HG02884 (cell line): ENCODE data around the gene CRP.
"Not testable (repeated sequence)": the region's sequence is repeated elsewhere in the genome, so short reads cannot be mapped to it uniquely, and the experiment has no call there.

Experiments used
- ATAC-seq: cut with Tn5 transposase; IDR thresholded peaks from one replicate; pipeline ENCODE4 v1.9.1; 2021; ENCODE audit warnings: mild to moderate bottlenecking, moderate library complexity; ENCODE audit not compliant: unreplicated experiment

Gene CRP

GRCh38 chr1:159714529-159714928 lies at the start of gene CRP:
Gene CRP (minus strand): TSS chr1:159714589. CDS start chr1:159714485, 104 bp downstream.
- no peak for ATAC-seq

GRCh38 chr1:159763686-159764085 lies 49.3 kb upstream of the CRP start:
- no peak for ATAC-seq

GRCh38 chr1:159756397-159756796 lies 42.0 kb upstream of the CRP start:
- no peak for ATAC-seq

- no peak for ATAC-seq
These were observed 41.1 kb upstream of the CRP start for GRCh38 chr1:159755451-159756007.

GRCh38 chr1:159753386-159753785 lies 39.0 kb upstream of the CRP start:
- no peak for ATAC-seq

GRCh38 chr1:159752135-159752580 lies 37.8 kb upstream of the CRP start:
- no peak for ATAC-seq

- ATAC-seq = no peak
These were observed 36.6 kb upstream of the CRP start for GRCh38 chr1:159751031-159751430.

- ATAC-seq = no peak
These were observed 36.2 kb upstream of the CRP start for GRCh38 chr1:159750621-159751020.

GRCh38 chr1:159749630-159750029 lies 35.2 kb upstream of the CRP start:
- no peak for ATAC-seq

GRCh38 chr1:159748370-159748769 lies 34.0 kb upstream of the CRP start:
- ATAC-seq = no peak

GRCh38 chr1:159746666-159747065 lies 32.3 kb upstream of the CRP start:
- no peak for ATAC-seq

- ATAC-seq = no peak
These were observed 29.4 kb upstream of the CRP start for GRCh38 chr1:159743651-159744410.

- no peak for ATAC-seq
These were observed 23.0 kb upstream of the CRP start for GRCh38 chr1:159737238-159737916.

- ATAC-seq = not testable (repeated sequence)
These were observed 8.8 kb upstream of the CRP start for GRCh38 chr1:159723188-159723587.

- ATAC-seq = no peak
These were observed 5.6 kb upstream of the CRP start for GRCh38 chr1:159719990-159720389.

GRCh38 chr1:159715855-159716254 lies 1.5 kb upstream of the CRP start:
- no peak for ATAC-seq

GRCh38 chr1:159712080-159712479 lies 2.3 kb downstream of the CRP start:
- no peak for ATAC-seq

- no peak for ATAC-seq
These were observed 6.7 kb downstream of the CRP start for GRCh38 chr1:159707472-159708260.

GRCh38 chr1:159705904-159706256 lies 8.5 kb downstream of the CRP start:
- ATAC-seq = no peak

GRCh38 chr1:159705251-159705903 lies 9.0 kb downstream of the CRP start:
- ATAC-seq = no peak

- ATAC-seq = no peak
These were observed 9.9 kb downstream of the CRP start for GRCh38 chr1:159704481-159704880.
